Measurements from ENCODE around the gene CCDC12.

CCDC12 gene

GRCh38 chr3:46954178-46954577 is 22.4 kb downstream of the CCDC12 start:
- DNase-seq, result no peak

DNA sequence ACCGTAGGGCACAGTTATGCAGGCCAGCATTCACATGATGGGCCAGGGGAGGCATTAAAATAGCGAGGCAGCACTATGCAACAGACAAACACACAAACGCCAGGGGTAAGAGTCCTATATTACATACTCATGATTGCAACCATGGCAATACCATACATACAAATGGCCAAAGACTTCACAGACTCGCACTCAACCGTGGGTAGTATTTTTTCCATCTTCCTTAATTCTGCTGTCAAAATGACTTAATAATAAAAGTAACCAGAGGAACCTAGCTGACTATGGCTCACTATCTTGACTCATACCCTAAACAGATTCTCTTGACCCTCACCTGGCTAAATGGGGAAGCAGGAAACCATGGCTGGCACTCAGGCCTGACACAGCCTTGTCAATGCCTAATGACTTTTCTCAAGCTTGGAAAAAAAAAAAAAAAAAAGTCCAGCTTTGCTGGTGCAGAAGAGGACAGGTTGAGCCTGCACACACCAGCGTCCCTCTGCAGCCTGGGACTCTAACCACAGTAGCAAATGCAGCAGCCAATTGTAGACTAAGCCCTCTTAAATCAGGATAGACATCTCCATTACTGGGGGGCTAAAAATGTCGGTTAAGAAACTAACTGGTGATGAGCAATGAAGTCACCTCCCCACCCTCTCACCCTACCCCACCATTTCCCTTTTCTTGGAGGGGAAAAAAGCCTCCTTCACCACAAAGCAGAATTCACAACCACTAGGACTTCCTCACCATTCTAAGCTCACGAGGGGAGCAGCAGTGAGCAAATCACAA is 23.1 kb downstream of the CCDC12 start:
- DNase-seq, result no peak

GRCh38 chr3:46952813-46953212 is 23.7 kb downstream of the CCDC12 start:
- no peak for DNase-seq

GRCh38 chr3:46950650-46951241 is 25.8 kb downstream of the CCDC12 start:
- DNase-seq, result no peak

GRCh38 chr3:46950177-46950576 is 26.4 kb downstream of the CCDC12 start:
- no peak for DNase-seq

DNA sequence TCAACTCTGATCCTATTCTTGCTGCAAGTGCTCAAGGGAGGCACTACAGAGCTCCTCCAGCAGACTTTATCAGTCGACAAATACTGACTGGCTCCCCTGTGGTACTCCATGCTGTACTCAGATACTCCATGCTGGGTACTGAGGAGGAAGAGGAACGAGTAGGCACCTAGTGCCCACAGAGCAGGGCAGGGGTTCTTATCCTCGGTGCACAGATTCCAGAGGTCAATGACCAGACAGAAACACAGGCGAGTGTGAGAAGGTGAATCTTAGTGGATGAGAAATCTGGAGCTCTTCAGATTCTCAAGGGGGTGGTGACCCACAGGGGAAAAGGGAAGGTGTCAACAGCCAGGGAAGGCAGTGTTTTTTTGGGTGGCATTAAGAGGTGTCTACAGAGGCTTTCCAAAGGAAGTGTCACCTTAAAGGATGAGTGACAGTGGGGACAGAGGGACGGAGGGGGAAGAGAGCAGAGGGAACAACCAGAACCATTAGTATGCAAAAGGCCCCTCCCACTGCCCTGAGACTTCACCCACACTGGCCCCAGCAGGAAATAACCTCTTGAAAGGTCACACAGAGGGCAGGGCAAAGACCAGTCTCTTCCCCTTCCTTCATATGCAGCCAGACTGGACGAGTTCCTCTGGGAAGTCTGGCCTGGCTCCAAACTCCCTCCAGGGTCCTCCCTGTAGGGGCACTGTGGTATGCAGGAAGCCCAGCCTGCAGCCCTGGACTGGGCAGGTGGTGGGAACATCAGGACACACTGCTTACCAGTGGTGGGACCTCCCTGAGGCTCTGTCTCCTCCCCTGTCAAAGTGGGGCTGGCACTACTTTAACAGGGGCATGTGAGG is 27.5 kb downstream of the CCDC12 start:
- DNase-seq, result no peak

DNA sequence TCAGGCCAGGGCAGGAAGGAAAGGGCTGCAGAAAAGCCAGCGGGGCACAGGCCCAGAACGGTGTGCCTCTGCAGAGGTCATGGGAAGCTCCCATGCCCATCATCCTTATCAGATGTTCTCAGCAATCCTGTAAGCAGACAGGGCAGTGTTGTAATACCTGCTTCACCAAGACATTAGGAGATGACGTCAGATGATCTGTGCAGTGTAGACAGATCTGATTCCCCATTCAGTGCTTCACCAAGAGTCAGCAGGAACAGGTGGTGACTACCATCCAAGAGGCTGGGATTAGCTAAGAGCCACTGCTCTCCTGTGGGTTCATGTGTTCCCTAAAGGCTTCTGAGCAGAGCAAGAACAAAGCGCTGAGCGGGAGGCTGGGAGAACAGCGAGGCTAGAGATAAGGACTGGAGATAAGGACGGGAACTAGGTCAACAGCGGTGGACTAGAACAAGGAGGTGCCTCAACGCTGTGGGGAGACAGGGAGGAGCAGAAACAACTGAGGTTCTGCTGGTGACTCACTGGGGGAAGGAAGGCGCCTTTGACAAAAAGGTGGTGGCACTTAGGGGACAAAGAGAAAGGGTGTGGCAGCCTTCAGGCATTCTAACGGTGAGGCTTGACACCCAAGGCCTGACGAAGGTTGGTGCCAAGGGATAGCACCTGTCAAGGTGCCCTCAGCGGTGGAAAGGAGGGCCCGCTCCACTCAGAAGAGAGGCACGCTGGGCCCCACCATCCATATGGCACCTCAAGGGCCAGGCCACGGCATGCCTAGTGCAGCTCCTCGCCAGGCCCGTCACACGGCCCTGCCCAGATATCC is 28.4 kb downstream of the CCDC12 start:
- no peak for DNase-seq

DNA sequence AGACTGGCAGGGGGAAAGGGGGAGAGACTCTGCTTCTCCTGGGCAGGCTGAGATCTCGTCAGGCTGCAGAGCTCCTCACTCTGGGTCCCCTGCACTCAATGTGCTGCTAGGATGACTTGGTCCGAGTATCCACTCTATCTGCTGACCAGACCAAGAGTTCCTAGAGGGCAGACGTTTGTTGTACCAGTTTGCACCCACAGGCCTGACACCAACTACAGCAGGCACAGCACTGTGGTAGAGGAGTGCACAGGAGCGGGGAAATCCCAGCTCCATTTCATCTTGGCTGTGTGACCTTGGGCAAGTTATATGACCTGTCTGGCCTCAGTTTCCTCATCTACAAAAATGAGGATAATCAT is 29.0 kb downstream of the CCDC12 start:
- DNase-seq, result no peak

GRCh38 chr3:46946856-46947545 is 29.5 kb downstream of the CCDC12 start:
- no peak for DNase-seq

DNA sequence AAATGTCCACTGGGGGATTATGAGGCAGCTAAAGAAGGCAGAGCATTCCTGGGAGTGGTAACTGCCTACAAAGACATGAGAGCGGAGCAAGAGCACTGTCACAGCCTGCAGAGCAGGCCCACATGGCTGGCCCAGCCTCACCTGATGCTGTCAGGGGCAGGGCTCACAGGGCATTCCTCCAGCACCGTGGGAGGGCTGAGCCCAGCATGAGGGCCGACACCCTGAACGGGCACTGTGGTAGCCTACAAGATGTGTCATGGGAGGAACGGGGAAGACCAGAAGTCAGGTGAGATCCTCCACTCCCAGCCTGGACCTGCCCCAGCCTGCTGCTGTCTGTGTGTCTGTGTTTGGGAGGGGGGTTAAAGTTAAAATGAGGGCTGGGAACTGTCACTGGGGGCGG is 30.1 kb downstream of the CCDC12 start:
- no peak for DNase-seq

DNA sequence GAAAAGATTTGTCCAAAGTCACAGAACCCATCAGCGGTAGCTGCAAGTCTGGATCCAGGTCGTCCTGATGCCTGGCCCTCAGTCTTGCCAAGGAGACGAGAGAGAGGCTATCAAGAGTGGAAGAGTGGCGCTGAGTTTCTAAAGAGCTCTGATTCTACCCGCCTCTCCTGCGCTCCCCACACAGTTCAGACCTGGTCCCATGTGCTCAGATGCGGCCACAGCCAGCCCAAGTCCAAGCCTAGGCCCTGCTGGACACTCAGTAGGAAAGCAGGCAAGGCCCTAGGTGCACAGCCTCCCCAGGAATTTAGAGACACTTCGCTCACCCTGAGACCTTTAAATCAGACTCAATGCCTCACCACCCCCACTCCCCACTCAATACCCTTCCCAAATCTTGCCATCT is 32.4 kb downstream of the CCDC12 start:
- DNase-seq, result no peak

- no peak for DNase-seq
Observed at GRCh38 chr3:46943237-46944187, 33.0 kb downstream of the CCDC12 start.

GRCh38 chr3:46942481-46943236 is 33.9 kb downstream of the CCDC12 start:
- DNase-seq, result no peak

- DNase-seq, result no peak
Observed at GRCh38 chr3:46942076-46942475, 34.5 kb downstream of the CCDC12 start.

DNA sequence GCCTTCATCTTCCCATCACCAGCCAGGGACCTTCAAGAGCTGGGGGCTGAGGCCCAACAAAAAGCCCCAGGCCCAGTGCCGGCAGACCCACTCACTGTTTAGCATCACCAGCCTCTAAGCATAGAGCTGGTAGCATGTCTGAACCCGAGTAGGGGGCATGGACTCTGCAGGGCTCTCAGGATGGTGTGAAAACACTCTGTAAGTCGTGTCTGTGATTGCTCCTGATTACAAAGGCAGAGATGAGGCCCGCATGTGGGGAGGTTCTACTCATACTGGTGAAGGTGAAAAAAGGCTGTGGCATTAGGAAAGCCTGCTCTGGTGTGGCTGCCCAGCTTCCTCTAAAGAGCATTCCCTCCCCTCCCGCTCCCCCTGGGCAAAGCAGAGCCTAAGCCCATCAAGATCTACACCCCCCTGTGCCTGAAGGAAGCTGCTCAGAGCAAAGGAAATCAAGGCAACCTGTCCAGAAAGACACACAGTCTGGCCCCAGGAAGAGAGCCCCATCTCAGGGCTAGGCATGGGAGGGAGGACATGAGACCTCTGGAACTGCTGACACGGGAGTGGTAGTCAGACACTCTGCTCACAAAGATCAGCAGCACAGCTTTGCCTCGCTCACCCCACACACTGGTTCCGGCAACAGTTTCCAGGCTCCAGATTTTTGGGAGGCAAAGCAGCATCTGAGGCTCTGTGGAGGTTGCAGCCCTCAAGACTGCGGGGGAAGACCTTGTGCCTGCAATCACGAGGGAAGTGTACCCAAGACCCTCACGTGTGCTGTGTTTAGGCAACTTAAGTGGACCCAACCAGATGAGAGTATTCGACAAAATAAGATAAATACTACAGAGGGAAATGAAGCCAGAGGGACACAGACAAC is 36.7 kb downstream of the CCDC12 start:
- DNase-seq, result no peak

DNA sequence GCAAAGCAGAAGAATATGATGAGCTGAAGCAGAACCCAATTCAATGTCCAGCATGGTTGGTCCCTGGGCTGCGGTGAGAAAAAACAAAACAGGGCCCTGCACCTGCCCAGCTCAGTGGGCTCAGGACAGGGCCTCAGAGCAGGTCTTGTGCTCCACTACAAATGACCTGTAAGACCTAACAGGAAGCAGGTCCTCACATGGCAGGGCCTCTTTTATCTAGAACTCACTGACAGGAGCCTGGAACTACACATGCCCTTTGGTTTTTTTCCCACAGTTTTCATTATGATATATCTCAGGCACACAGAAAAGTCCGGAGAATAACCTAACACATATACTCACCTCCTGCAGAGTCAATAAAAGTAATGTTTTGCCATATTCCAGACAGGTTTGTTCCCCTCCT is 38.4 kb downstream of the CCDC12 start:
- no peak for DNase-seq

- DNase-seq, result no peak
Observed at GRCh38 chr3:46936733-46937250, 39.8 kb downstream of the CCDC12 start.

- DNase-seq, result no peak
Observed at GRCh38 chr3:46935989-46936558, 40.5 kb downstream of the CCDC12 start.

Data from stimulated activated naive CD4-positive, alpha-beta T cell (primary cell).